ENCODE data around the gene ATP8B4. TPM values are rescaled to one million over a fixed set of nuclear protein-coding genes. Genes with fewer than 3 reads are reported as not detected.
A peak's percentile ranks its signal among the peaks of the same experiment; 100 is the strongest.

Gene ATP8B4
- total and polyA plus RNA-seq, 2 of the 8 experiments (the other 6 are each of a cell fraction or from before 2014, with no cell fraction given) = 0.17 to 0.24 TPM

DNA sequence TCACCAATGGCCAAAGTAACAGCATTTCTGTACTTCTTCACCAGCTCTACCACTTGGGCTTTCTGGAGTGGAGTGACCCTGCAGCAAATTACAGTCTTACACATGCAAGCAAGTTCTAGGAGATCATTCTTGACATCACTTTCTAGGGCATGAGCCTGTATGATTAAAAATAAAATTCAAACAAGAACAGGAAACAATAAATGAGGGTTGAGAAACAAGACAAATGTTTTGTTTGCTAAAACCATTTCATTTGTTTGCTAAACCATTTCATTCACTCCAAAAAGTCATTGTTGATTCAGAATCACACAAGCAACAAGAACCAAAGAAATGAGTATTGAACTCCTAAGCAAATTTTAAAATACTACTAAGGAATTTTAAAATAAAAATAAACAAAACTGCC, 220.9 kb downstream of the ATP8B4 start:
- Histone ChIP-seq H4K8ac (ENCODE audit: extremely low read depth, insufficient read depth, low read length) (no peak overlapping the region), H3K23me2 (ENCODE audit: low read depth, low read length) (no peaks in the 10 kb centered on the region), H3K56ac (replicated peaks; ENCODE audit: insufficient read length, low read depth, low read length) (no peak overlapping the region), H2BK15ac (ENCODE audit: low read length) (no peak overlapping the region), H2AK5ac (ENCODE audit: low read depth, low read length) (no peak overlapping the region), H2BK120ac (replicated peaks; ENCODE audit: low read depth, low read length) (no peak overlapping the region), H3K4me3 (ENCODE audit: extremely low read depth in 1 of 4, insufficient read depth in 2 of 4, low read depth in 3 of 4, low read length in 4 of 4) (no peak overlapping the region), H2BK12ac (ENCODE audit: low read depth, low read length) (no peak overlapping the region), H3K4me2 (ENCODE audit: insufficient read depth in 1 of 2, low read depth in 2 of 2, low read length in 2 of 2) (no peak overlapping the region), H3K4ac (replicated peaks; ENCODE audit: insufficient read length, low read depth, low read length) (no peak overlapping the region), H3K4me1 (replicated peaks in 1 of 4; ENCODE audit: control insufficient read depth in 3 of 4, insufficient read depth in 4 of 4, low read length in 3 of 4) (peaks cover 0 to 7% (median 2%) of the 10 kb centered on the region in 4 experiments; a peak in 4 of 7 replicates), H3K18ac (ENCODE audit: extremely low read depth, low read length) (no peak overlapping the region), H4K20me1 (replicated peaks in 1 of 2; ENCODE audit: control insufficient read depth in 1 of 2, insufficient read depth in 2 of 2, low read length in 2 of 2) (no peaks in the 10 kb centered on the region), H2BK20ac (ENCODE audit: low read length) (no peak overlapping the region), H4K5ac (ENCODE audit: insufficient read length, low read depth, low read length) (no peak overlapping the region), H3K36me3 (ENCODE audit: control insufficient read depth in 2 of 4, insufficient read depth in 4 of 4, low read length in 3 of 4) (no peaks in the 10 kb centered on the region), H3K14ac (ENCODE audit: insufficient read length) (no peak overlapping the region), H3K27me3 (replicated peaks in 1 of 4; ENCODE audit: control insufficient read depth in 3 of 4, extremely low read depth in 1 of 4, insufficient read depth in 3 of 4, low read length in 3 of 4) (peaks cover 0 to 1% (median 0%) of the 10 kb centered on the region in 4 experiments; a peak in 1 of 7 replicates), H3K79me1 (ENCODE audit: low read depth, low read length) (no peaks in the 10 kb centered on the region), H2AFZ (ENCODE audit: low read length) (no peak overlapping the region), H3K23ac (ENCODE audit: insufficient read length) (no peak overlapping the region), H4K91ac (replicated peaks; ENCODE audit: insufficient read length, low read length) (no peak overlapping the region), H2BK5ac (ENCODE audit: low read depth, low read length) (no peak overlapping the region), H3K27ac (ENCODE audit: low read depth, low read length) (no peak overlapping the region), H3K9me3 (ENCODE audit: insufficient read depth in 2 of 2, low read depth in 1 of 2, low read length in 1 of 2) (no peaks in the 10 kb centered on the region), H3K79me2 (ENCODE audit: control insufficient read depth in 1 of 2, insufficient read depth in 2 of 2, low read length in 2 of 2) (no peaks in the 10 kb centered on the region), H3K9ac (replicated peaks in 1 of 4; ENCODE audit: extremely low read depth in 1 of 4, low read depth in 3 of 4, low read length in 3 of 4) (no peak overlapping the region)
- FAIRE-seq (peak; percentile 24), DNase-seq (ENCODE audit: low read depth in 1 of 2, low spot score in 2 of 2) (no peak)
- CTCF ChIA-PET (ENCODE audit: partially characterized antibody) = interaction anchor here (0.7 kb wide), 1 partner anchor 532 kb away, joined by 3 read pairs; no protein-coding TSS in a partner anchor
- TF ChIP-seq KDM4A (IDR thresholded peaks at IDR 0.05; ENCODE audit: low read depth, low read length, severe bottlenecking) (no peak), JUN (IDR thresholded peaks at IDR 0.05; ENCODE audit: low read depth, low read length) (no peak), FOSL1 (IDR thresholded peaks at IDR 0.05; ENCODE audit: insufficient read depth, low read depth, low read length) (no peak), SIN3A (conservative IDR thresholded peaks at IDR 0.05 in 1 of 2, IDR thresholded peaks at IDR 0.05 in 1 of 2; ENCODE audit: low read depth in 1 of 2, low read length in 2 of 2) (no peak), YY1 (IDR thresholded peaks at IDR 0.05; ENCODE audit: low read depth, low read length) (no peak)
- TF ChIP-seq, protein P1, sequence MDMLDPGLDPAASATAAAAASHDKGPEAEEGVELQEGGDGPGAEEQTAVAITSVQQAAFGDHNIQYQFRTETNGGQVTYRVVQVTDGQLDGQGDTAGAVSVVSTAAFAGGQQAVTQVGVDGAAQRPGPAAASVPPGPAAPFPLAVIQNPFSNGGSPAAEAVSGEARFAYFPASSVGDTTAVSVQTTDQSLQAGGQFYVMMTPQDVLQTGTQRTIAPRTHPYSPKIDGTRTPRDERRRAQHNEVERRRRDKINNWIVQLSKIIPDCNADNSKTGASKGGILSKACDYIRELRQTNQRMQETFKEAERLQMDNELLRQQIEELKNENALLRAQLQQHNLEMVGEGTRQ (IDR thresholded peaks at IDR 0.05; ENCODE audit: low read length) = no peak
- POLR2A ChIA-PET (ENCODE audit: partially characterized antibody) = no interaction called here
